M059J (cell line): ENCODE measurements around the gene MARS2. TPM values are rescaled to one million over a fixed set of nuclear protein-coding genes. Genes with fewer than 3 reads are reported as not detected.
"Not testable (repeated sequence)": the region's sequence is repeated elsewhere in the genome, so short reads cannot be mapped to it uniquely, and the experiment has no call there.

ENCODE experiments used
- DNase-seq: peaks from one replicate; pipeline ENCODE4 v3.0.0-alpha.2; 2012; ENCODE audit warnings: low read depth
- total RNA-seq: library from RNA; depleted of rRNA; stranded (reverse); fragments of >200 nt; shearing (Covaris generic); gene quantifications from 2 replicates; pipeline ENCODE4 v1.2.3, GENCODE V29; 2014; rRNA removed

Gene MARS2
- total RNA-seq, 1 experiment from 2014 or later, result 3.4 TPM

- DNase-seq, result peak; percentile 34
These were observed 1.0 kb downstream of the MARS2 start for GRCh38 chr2:197705912-197706838.

GRCh38 chr2:197706839-197707207 is 1.7 kb downstream of the MARS2 start:
- peak; percentile 5 for DNase-seq

- DNase-seq, result peak; percentile 52
These were observed 2.4 kb downstream of the MARS2 start for GRCh38 chr2:197707316-197708213.

GRCh38 chr2:197708331-197708730 is 3.2 kb downstream of the MARS2 start:
- DNase-seq, result peak; percentile 50

GRCh38 chr2:197709140-197709539 is 4.0 kb downstream of the MARS2 start:
- not testable (repeated sequence) for DNase-seq

GRCh38 chr2:197710424-197711042 is 5.4 kb downstream of the MARS2 start:
- no peak for DNase-seq

- peak; percentile 3 for DNase-seq
These were observed 6.4 kb downstream of the MARS2 start for GRCh38 chr2:197711578-197711977.

- DNase-seq, result no peak
These were observed 8.1 kb downstream of the MARS2 start for GRCh38 chr2:197713271-197713670.

- no peak for DNase-seq
These were observed 12.7 kb downstream of the MARS2 start for GRCh38 chr2:197717863-197718262.

- no peak for DNase-seq
These were observed 21.8 kb downstream of the MARS2 start for GRCh38 chr2:197727011-197727410.

- not testable (repeated sequence) for DNase-seq
These were observed 23.7 kb downstream of the MARS2 start for GRCh38 chr2:197728555-197729544.

- no peak for DNase-seq
These were observed 35.0 kb downstream of the MARS2 start for GRCh38 chr2:197740200-197740599.

Other genes with a start within 250 kb of the MARS2 start
- 144 and 237 TPM in 2 replicates for gene HSPD1, start 205.5 kb upstream of the MARS2 start, total RNA-seq
- 258 and 448 TPM in 2 replicates for gene HSPE1, start 205.0 kb upstream of the MARS2 start, total RNA-seq
- 31.2 and 51.0 TPM in 2 replicates for gene MOB4, start 189.3 kb upstream of the MARS2 start, total RNA-seq
- gene RFTN2, start 29.8 kb upstream of the MARS2 start, total RNA-seq, result 0.10 TPM in 1 of 2 replicates, not detected in the other
- not detected in 2 replicates for gene BOLL, start 80.0 kb downstream of the MARS2 start, total RNA-seq
- gene PLCL1, start 99.2 kb downstream of the MARS2 start, total RNA-seq, result 0.02 TPM in 1 of 2 replicates, not detected in the other